Measurements from ENCODE around the gene ATN1.

The ATN1 gene

DNA sequence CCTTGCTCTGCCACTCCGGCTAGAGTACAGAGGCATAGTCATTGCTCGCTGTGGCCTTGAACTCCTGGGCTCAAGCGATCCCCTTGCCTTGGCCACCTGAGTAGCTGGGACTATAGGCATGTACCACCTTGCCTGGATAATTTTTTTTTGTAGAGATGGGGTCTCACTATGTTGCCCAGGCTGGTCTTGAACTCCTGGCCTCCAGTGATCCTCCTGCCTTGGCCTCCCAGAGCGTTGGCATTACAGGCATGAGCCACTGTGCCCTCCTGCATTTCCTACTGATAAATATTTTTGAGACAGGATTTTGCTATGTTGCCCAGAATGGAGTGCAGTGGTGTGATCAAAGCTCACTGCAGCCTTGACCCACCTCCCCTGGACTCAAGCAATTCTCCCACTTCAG is 52.3 kb downstream of the ATN1 start:
- no peak for DNase-seq

DNA sequence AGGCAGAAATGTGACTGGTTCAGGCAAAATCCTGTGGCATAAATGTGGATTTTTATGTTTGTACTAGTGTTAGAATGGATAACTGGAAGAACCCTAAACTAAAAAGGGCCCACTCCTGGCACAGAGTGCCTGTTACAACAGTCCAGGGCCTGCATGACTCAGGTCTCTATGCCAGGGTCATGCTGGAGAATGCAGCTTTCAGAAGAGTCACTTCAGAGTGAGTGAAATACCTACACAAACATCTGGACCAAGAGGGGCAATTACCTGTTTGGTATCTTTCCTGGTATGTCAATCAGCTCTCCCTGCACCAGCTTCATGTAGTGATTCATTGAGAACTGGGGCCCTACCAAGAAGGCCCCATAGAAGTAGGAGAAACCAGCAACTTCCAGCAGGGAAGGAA is 53.0 kb downstream of the ATN1 start:
- no peak for DNase-seq

DNA sequence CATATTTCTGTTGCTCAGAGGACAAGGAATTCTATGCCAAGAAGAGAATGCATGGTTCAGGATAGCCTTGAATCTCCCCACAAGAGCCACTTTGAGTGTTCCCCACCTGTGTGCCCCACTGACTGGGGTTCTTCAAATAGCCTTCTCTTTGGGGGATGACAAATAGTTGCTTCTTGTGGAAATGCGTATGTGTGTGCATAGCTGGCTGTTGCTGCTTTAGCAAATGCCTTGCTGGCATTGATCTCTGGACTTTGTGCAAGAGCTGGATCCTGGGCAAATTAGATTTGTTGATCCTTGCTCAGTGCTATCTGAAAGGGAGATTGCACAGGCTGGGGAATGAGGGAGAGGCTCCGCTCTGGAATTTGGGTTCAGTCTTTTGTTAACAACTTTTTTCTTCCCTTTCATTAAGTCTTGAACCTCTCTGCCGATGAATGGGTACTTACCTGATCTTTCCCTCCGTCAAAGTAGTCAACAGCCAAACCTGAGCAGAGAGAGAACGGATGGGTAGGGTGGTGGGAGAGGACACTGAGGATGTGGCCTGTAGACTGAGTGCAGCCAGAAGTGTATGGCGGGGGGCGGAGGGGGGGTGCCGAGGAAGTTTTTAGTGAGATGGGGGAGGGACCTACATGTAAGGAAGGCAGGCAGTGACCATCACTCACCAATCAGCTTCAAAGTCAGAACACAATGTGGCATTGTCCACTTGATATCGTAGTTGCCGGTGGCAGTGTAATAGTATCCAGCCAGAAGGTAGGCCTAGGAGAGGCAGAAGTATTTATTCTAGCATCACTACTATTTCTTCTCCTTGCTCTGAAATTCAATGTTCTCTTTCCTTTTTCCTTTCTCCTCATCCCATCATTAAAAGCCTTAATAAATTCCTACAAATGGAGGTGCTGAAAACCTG is 53.6 kb downstream of the ATN1 start:
- DNase-seq: no peak

DNA sequence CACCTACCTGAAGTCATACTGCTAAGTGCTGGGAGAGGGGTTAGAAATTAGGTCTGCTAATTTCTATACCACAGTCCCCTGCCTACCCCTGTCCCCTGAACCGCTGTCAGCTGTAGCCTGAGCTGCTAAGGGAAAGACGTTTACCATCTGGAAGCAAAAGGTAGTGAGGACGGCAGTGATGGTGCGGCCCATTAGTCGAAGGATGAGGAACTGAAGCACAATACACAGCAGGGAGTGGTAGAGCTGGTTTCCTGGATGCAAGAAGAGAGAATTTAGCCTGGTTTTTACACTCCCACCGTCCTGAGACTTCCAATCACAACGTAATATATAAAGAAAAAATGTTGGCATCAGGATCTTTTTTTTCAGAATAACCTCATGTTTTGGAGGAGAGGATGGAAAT is 54.8 kb downstream of the ATN1 start:
- no peak for DNase-seq

DNA sequence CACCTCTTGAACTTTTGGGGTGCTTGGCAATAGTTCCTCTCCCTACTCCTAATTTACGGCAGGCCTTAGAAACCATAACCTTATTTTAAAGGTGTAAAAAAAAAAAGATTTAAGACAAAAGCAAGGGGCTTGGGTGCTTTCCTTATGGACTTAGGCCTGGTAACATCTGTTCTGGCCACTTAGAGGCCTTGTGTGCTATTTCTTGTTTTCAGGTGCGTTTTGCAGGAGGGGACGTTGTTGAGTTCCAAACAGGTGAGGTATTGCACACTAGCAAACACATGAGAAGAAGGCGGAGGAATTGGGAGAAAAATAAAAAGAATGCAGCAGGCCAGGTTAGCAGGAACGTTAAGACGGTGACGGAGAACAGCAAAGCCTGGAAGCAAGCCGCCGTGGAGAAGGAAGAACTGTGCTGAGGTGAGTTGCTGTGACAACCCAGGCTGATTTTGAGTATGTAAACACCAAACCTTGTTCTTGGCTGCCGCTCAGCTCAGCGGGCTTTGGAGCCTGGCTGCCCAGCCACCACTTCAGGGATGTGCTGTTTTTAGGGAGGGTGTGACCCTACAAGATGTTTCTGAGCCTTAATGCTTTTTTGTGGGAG is 60.3 kb downstream of the ATN1 start:
- no peak for DNase-seq

Measured in Kasumi-1 (cell line).